SK-N-SH treated with all-trans-retinoic acid at 6 μM for 48 hours (cell line): ENCODE measurements around the gene EIF3B.
"Not testable (repeated sequence)": the region's sequence is repeated elsewhere in the genome, so short reads cannot be mapped to it uniquely, and the experiment has no call there.

Source experiments
- BACH2 ChIP-seq: fragments of 250-450 bp; sonication (Bioruptor Pico); IDR thresholded peaks from 2 replicates; pipeline ENCODE4 v1.9.0; 2021; ENCODE audit warnings: mild to moderate bottlenecking, borderline replicate concordance
- CSDC2 ChIP-seq: fragments of 250-450 bp; sonication (Bioruptor Pico); IDR thresholded peaks from 2 replicates; pipeline ENCODE4 v1.5.0; 2020; ENCODE audit warnings: mild to moderate bottlenecking, moderate library complexity
- ESRRG ChIP-seq: fragments of 250-450 bp; sonication (Bioruptor Pico); IDR thresholded peaks from 2 replicates; pipeline ENCODE4 v1.6.1; 2021; ENCODE audit warnings: mild to moderate bottlenecking
- PPARA ChIP-seq: fragments of 250-450 bp; sonication (Bioruptor Pico); IDR thresholded peaks from 2 replicates; pipeline ENCODE4 v1.5.0; 2020; ENCODE audit warnings: mild to moderate bottlenecking, borderline replicate concordance
- TOX ChIP-seq: fragments of 250-450 bp; sonication (Bioruptor Pico); IDR thresholded peaks from 2 replicates; pipeline ENCODE4 v1.8.0; 2021; ENCODE audit warnings: mild to moderate bottlenecking, moderate library complexity, borderline replicate concordance
- ZFP3 ChIP-seq: fragments of 250-450 bp; sonication (Bioruptor Pico); IDR thresholded peaks from 2 replicates; pipeline ENCODE4 v1.5.0; 2020; ENCODE audit warnings: mild to moderate bottlenecking, moderate library complexity
- ZFP30 ChIP-seq: fragments of 450-650 bp; formaldehyde crosslinking; IDR thresholded peaks from 2 replicates; pipeline ENCODE4 v1.5.0; 2022; ENCODE audit warnings: mild to moderate bottlenecking, moderate library complexity
- ZNF70 ChIP-seq: fragments of 450-650 bp; formaldehyde crosslinking; IDR thresholded peaks from 2 replicates; pipeline ENCODE4 v1.5.0; 2020; ENCODE audit warnings: mild to moderate bottlenecking, moderate library complexity
- TF ChIP-seq, protein P1 (sequence below): fragments of 250-450 bp; sonication (Bioruptor Pico); IDR thresholded peaks from 2 replicates; pipeline ENCODE4 v1.8.0; 2021; ENCODE audit warnings: low read depth, mild to moderate bottlenecking, moderate library complexity, borderline replicate concordance
- TF ChIP-seq, protein P2 (sequence below): fragments of 250-450 bp; sonication (Bioruptor Pico); IDR thresholded peaks from 2 replicates; pipeline ENCODE4 v1.5.1; 2020; ENCODE audit warnings: low read depth, mild to moderate bottlenecking, moderate library complexity

DNA sequence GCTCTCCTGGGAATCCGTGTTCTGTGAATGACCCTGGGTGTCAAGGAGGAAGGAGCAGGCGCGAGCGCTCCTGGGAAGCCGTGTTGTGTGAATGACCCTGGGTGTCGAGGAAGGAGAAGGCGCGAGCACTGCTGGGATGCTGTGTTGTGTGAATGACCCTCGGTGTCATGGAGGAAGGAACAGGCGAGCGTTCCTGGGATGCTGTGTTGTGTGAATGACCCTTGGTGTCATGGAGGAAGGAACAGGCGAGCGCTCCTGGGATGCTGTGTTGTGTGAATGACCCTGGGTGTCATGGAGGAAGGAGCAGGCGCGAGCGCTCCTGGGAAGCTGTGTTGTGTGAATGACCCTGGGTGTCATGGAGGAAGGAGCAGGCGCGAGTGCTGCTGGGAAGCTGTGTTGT, 23.5 kb downstream of the EIF3B start:
- TF ChIP-seq BACH2 (CRISPR knock-in tag); ZFP30 (CRISPR knock-in tag); TOX (CRISPR knock-in tag); CSDC2 (CRISPR knock-in tag); PPARA; ESRRG (CRISPR knock-in tag); ZNF70 (CRISPR knock-in tag); ZFP3 (CRISPR knock-in tag): not testable (repeated sequence)
- TF ChIP-seq, protein P1, sequence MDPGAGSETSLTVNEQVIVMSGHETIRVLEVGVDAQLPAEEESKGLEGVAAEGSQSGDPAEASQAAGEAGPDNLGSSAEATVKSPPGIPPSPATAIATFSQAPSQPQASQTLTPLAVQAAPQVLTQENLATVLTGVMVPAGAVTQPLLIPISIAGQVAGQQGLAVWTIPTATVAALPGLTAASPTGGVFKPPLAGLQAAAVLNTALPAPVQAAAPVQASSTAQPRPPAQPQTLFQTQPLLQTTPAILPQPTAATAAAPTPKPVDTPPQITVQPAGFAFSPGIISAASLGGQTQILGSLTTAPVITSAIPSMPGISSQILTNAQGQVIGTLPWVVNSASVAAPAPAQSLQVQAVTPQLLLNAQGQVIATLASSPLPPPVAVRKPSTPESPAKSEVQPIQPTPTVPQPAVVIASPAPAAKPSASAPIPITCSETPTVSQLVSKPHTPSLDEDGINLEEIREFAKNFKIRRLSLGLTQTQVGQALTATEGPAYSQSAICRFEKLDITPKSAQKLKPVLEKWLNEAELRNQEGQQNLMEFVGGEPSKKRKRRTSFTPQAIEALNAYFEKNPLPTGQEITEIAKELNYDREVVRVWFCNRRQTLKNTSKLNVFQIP (CRISPR knock-in tag): not testable (repeated sequence)
- TF ChIP-seq, protein P2, sequence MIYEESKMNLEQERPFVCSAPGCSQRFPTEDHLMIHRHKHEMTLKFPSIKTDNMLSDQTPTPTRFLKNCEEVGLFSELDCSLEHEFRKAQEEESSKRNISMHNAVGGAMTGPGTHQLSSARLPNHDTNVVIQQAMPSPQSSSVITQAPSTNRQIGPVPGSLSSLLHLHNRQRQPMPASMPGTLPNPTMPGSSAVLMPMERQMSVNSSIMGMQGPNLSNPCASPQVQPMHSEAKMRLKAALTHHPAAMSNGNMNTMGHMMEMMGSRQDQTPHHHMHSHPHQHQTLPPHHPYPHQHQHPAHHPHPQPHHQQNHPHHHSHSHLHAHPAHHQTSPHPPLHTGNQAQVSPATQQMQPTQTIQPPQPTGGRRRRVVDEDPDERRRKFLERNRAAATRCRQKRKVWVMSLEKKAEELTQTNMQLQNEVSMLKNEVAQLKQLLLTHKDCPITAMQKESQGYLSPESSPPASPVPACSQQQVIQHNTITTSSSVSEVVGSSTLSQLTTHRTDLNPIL: not testable (repeated sequence)
